Endodermal cell (in vitro differentiated cells): ENCODE results near the gene SBF2. TPM values are rescaled to one million over a fixed set of nuclear protein-coding genes. Genes with fewer than 3 reads are reported as not detected.

ENCODE experiments used
- DNase-seq: peaks from one replicate; pipeline ENCODE4 v3.0.0-alpha.2; 2017
- H3K27ac ChIP-seq: 2 replicates; pipeline ENCODE4 v1.5.1; 2013; ENCODE audit warnings: mild to moderate bottlenecking, low read depth, low read length, moderate library complexity
- H3K27me3 ChIP-seq: 2 replicates; pipeline ENCODE4 v1.6.1; 2013; ENCODE audit warnings: mild to moderate bottlenecking, low read length, moderate library complexity; ENCODE audit not compliant: insufficient read depth, control insufficient read depth, poor library complexity, severe bottlenecking
- H3K36me3 ChIP-seq: 2 replicates; pipeline ENCODE4 v1.7.0; 2013; ENCODE audit warnings: mild to moderate bottlenecking, low read length, moderate library complexity; ENCODE audit not compliant: control insufficient read depth, insufficient read depth
- H3K4me1 ChIP-seq: one replicate; pipeline ENCODE4 v1.7.0; 2013; ENCODE audit warnings: low read length; ENCODE audit not compliant: control insufficient read depth, insufficient read depth
- H3K4me3 ChIP-seq: 2 replicates; pipeline ENCODE4 v1.5.1; 2013; ENCODE audit warnings: mild to moderate bottlenecking, low read length, moderate library complexity
- H3K9ac ChIP-seq: 2 replicates; pipeline ENCODE4 v1.6.1; 2013; ENCODE audit warnings: mild to moderate bottlenecking, low read length, moderate library complexity; ENCODE audit not compliant: poor library complexity, severe bottlenecking; ENCODE audit errors: extremely low read depth
- H3K9me3 ChIP-seq: 2 replicates; pipeline ENCODE4 v1.6.1; 2013; ENCODE audit warnings: mild to moderate bottlenecking, low read length, moderate library complexity; ENCODE audit not compliant: control insufficient read depth
- H3K27ac Mint-ChIP-seq: 2 replicates; pipeline ENCODE4 v1.8.0; 2020; ENCODE audit warnings: mixed read lengths
- H3K27me3 Mint-ChIP-seq: 2 replicates; pipeline ENCODE4 v1.8.0; 2021; ENCODE audit warnings: mild to moderate bottlenecking, mixed read lengths; ENCODE audit not compliant: insufficient read depth
- H3K36me3 Mint-ChIP-seq: 2 replicates; pipeline ENCODE4 v1.8.0; 2020; ENCODE audit warnings: low read depth, mixed read lengths
- H3K4me1 Mint-ChIP-seq: 2 replicates; pipeline ENCODE4 v1.8.0; 2020; ENCODE audit warnings: mixed read lengths
- H3K4me3 Mint-ChIP-seq: 2 replicates; pipeline ENCODE4 v1.8.0; 2020; ENCODE audit warnings: mild to moderate bottlenecking, moderate library complexity, mixed read lengths
- H3K9me3 Mint-ChIP-seq: 2 replicates; pipeline ENCODE4 v1.8.0; 2020; ENCODE audit warnings: mild to moderate bottlenecking, mixed read lengths
- CTCF ChIP-seq: fragments of 200-600 bp; sonication (generic); conservative IDR thresholded peaks from 2 replicates; pipeline ENCODE4 v1.5.0; 2021; ENCODE audit warnings: antibody characterized with exemption, mild to moderate bottlenecking
- WGBS, 2 experiments: methylation state at CpG; one replicate each; pipeline versions ENCODE4 v1.1.5 to v1.1.7; 2013; ENCODE audit warnings: missing lambda C conversion rate in 2 of 2, mixed read lengths in 1 of 2; ENCODE audit not compliant: insufficient coverage in 1 of 2, insufficient read length in 1 of 2; 5-methylcytosine and 5-hydroxymethylcytosine counted together
- total RNA-seq, 2 donors: library from RNA; stranded (reverse); fragmentation: NEBNext Ultra II Directional in 1 of 2; extraction: Animal tissue kit (Norgen Biotek cat#: 25700) in 1 of 2; gene quantifications; 2 replicates in 1 of 2; 3 replicates in 1 of 2; pipeline ENCODE4 v1.2.1, GENCODE V29; 2021

The SBF2 gene
- total RNA-seq, 2 donors from 2014 or later = 27.1 to 32.5 TPM

- H3K4me1 Mint-ChIP-seq = peaks cover 7% of the 10 kb centered on the region
- H3K27me3 ChIP-seq = no peaks in the 10 kb centered on the region
- no peaks in the 10 kb centered on the region for H3K27me3 Mint-ChIP-seq
- DNase-seq = no peak
- no peak overlapping the region for H3K4me3 ChIP-seq
- H3K36me3 Mint-ChIP-seq = peaks cover 42% of the 10 kb centered on the region
- H3K36me3 ChIP-seq = peaks cover 42% of the 10 kb centered on the region
- peaks cover 1% of the 10 kb centered on the region for H3K9me3 Mint-ChIP-seq
- no peaks in the 10 kb centered on the region for H3K4me1 ChIP-seq
- no peak overlapping the region for H3K4me3 Mint-ChIP-seq
- H3K27ac Mint-ChIP-seq = no peak overlapping the region
- H3K9ac ChIP-seq = no peak overlapping the region
- 90 to 95% methylated on average over 2 to 3 of the region's 3 CpGs for WGBS, 2 experiments
- peaks cover 8% of the 10 kb centered on the region for H3K9me3 ChIP-seq
- TF ChIP-seq CTCF = no peak
- no peak overlapping the region for H3K27ac ChIP-seq
These were observed 541.0 kb downstream of the SBF2 start for GRCh38 chr11:9753021-9753420.

- H3K4me3 ChIP-seq = no peak overlapping the region
- H3K36me3 Mint-ChIP-seq = peaks cover 46% of the 10 kb centered on the region
- H3K27me3 ChIP-seq = no peaks in the 10 kb centered on the region
- peaks cover 1% of the 10 kb centered on the region for H3K9me3 Mint-ChIP-seq
- peaks cover 8% of the 10 kb centered on the region for H3K9me3 ChIP-seq
- H3K4me3 Mint-ChIP-seq = no peak overlapping the region
- H3K9ac ChIP-seq = no peak overlapping the region
- no peaks in the 10 kb centered on the region for H3K4me1 ChIP-seq
- no peak for DNase-seq
- H3K36me3 ChIP-seq = peaks cover 51% of the 10 kb centered on the region
- WGBS, 2 experiments = 98 to 100% methylated on average over 3 of the region's 3 CpGs
- H3K4me1 Mint-ChIP-seq = peaks cover 6% of the 10 kb centered on the region
- H3K27ac ChIP-seq = no peak overlapping the region
- H3K27me3 Mint-ChIP-seq = no peaks in the 10 kb centered on the region
- no peak overlapping the region for H3K27ac Mint-ChIP-seq
- TF ChIP-seq CTCF = no peak
These were observed 541.9 kb downstream of the SBF2 start for GRCh38 chr11:9752091-9752490.

GRCh38 chr11:9750551-9750950 lies 543.5 kb downstream of the SBF2 start:
- H3K4me3 Mint-ChIP-seq = no peak overlapping the region
- no peak for DNase-seq
- no peaks in the 10 kb centered on the region for H3K27me3 ChIP-seq
- H3K9me3 ChIP-seq = peaks cover 8% of the 10 kb centered on the region
- H3K27ac ChIP-seq = no peak overlapping the region
- H3K9ac ChIP-seq = no peak overlapping the region
- H3K27ac Mint-ChIP-seq = no peak overlapping the region
- H3K4me1 Mint-ChIP-seq = peaks cover 6% of the 10 kb centered on the region
- WGBS, 2 experiments = 90 to 98% methylated on average over 2 to 4 of the region's 4 CpGs
- H3K27me3 Mint-ChIP-seq = no peaks in the 10 kb centered on the region
- H3K4me3 ChIP-seq = no peak overlapping the region
- peaks cover 46% of the 10 kb centered on the region for H3K36me3 Mint-ChIP-seq
- H3K36me3 ChIP-seq = peaks cover 62% of the 10 kb centered on the region
- no peak for TF ChIP-seq CTCF
- peaks cover 1% of the 10 kb centered on the region for H3K9me3 Mint-ChIP-seq
- no peaks in the 10 kb centered on the region for H3K4me1 ChIP-seq
